K562 (cell line): ENCODE data around the gene FANCF.

ENCODE experiments used
- BRCA1 ChIP-seq, 2 experiments: fragments of 450-650 bp in 1 of 2; sonication (generic) in 1 of 2; formaldehyde crosslinking in 1 of 2; IDR thresholded peaks; 2 replicates each; pipeline versions ENCODE4 v1.5.0 to v1.6.1; 2017 to 2020; ENCODE audit warnings: mild to moderate bottlenecking in 1 of 2, missing genetic modification reagents in 1 of 2
- CHD2 ChIP-seq: IDR thresholded peaks from 2 replicates; pipeline ENCODE4 v1.6.1; 2011; ENCODE audit warnings: low read depth, low read length
- ZNF785 ChIP-seq: fragments of 250-450 bp; sonication (Bioruptor Pico); IDR thresholded peaks from 2 replicates; pipeline ENCODE4 v1.4.0; 2020; ENCODE audit warnings: mild to moderate bottlenecking
- TF ChIP-seq, protein P1 (sequence below): fragments of 150-350 bp; conservative IDR thresholded peaks from 2 replicates; pipeline ENCODE4 v1.6.1; 2014; ENCODE audit warnings: low read length

DNA sequence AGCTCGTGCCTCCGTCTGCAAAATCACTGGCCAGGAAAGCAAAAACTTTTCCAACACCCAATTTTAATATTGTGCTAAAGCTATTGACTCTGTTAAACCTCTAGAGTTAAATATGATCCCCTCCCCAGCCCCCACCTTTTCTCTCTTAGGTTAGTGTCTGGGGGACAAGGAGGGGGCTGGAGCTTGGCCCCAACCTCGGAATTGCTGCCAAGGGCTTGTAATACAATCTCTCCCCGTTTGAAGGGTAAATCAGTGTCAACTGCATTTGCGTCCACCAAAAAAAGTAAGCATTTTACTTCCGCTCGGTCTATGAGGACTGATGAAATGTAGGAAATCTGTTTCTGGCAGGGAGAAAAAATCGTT is 40.7 kb upstream of the FANCF start, which contains the start of gene GAS2:
- TF ChIP-seq, protein P1, sequence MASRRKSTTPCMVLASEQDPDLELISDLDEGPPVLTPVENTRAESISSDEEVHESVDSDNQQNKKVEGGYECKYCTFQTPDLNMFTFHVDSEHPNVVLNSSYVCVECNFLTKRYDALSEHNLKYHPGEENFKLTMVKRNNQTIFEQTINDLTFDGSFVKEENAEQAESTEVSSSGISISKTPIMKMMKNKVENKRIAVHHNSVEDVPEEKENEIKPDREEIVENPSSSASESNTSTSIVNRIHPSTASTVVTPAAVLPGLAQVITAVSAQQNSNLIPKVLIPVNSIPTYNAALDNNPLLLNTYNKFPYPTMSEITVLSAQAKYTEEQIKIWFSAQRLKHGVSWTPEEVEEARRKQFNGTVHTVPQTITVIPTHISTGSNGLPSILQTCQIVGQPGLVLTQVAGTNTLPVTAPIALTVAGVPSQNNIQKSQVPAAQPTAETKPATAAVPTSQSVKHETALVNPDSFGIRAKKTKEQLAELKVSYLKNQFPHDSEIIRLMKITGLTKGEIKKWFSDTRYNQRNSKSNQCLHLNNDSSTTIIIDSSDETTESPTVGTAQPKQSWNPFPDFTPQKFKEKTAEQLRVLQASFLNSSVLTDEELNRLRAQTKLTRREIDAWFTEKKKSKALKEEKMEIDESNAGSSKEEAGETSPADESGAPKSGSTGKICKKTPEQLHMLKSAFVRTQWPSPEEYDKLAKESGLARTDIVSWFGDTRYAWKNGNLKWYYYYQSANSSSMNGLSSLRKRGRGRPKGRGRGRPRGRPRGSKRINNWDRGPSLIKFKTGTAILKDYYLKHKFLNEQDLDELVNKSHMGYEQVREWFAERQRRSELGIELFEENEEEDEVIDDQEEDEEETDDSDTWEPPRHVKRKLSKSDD, result no peak
- TF ChIP-seq BRCA1 (IDR thresholded peaks at IDR 0.05) (no peak), BRCA1 (CRISPR knock-in tag; IDR thresholded peaks at IDR 0.05) (no peak), CHD2 (no peak), ZNF785 (no peak)
